DOHH2 (cell line): Measurements from ENCODE around the gene OR13C3.
"Not testable (repeated sequence)": the region's sequence is repeated elsewhere in the genome, so short reads cannot be mapped to it uniquely, and the experiment has no call there.

Experiments used
- H3F3A ChIP-seq: fragments of 200-600 bp; sonication (generic), shearing (Covaris generic); 2 replicates; pipeline ENCODE4 v1.6.0; 2016; ENCODE audit warnings: antibody characterized with exemption, mild to moderate bottlenecking; ENCODE audit not compliant: control insufficient read depth, insufficient read depth
- H3K27ac ChIP-seq: fragments of 200-600 bp; sonication (generic); 2 replicates; pipeline ENCODE4 v1.5.1; 2014; ENCODE audit warnings: low read depth, mild to moderate bottlenecking, low read length, moderate library complexity
- H3K27me3 ChIP-seq: fragments of 200-600 bp; sonication (generic); 2 replicates; pipeline ENCODE4 v1.6.1; 2014; ENCODE audit warnings: mild to moderate bottlenecking, low read length, mixed read lengths; ENCODE audit not compliant: control insufficient read depth
- H3K36me3 ChIP-seq: fragments of 200-600 bp; sonication (generic); 2 replicates; pipeline ENCODE4 v1.6.1; 2014; ENCODE audit warnings: mild to moderate bottlenecking, low read length, moderate library complexity, mixed read lengths; ENCODE audit not compliant: control insufficient read depth
- H3K4me1 ChIP-seq: fragments of 200-600 bp; sonication (generic); 2 replicates; pipeline ENCODE4 v1.6.1; 2014; ENCODE audit warnings: mild to moderate bottlenecking, low read length, mixed read lengths; ENCODE audit not compliant: control insufficient read depth
- H3K4me2 ChIP-seq: fragments of 200-600 bp; sonication (generic); 2 replicates; pipeline ENCODE4 v1.6.0; 2014; ENCODE audit warnings: mild to moderate bottlenecking, low read length, moderate library complexity
- H3K4me3 ChIP-seq: fragments of 200-600 bp; sonication (generic); 2 replicates; pipeline ENCODE4 v1.5.1; 2014; ENCODE audit warnings: mild to moderate bottlenecking, low read length, mixed read lengths
- H3K79me2 ChIP-seq: fragments of 200-600 bp; sonication (generic); 2 replicates; pipeline ENCODE4 v1.6.1; 2014; ENCODE audit warnings: mild to moderate bottlenecking, low read length, mixed read lengths; ENCODE audit not compliant: control insufficient read depth
- H3K9me2 ChIP-seq: fragments of 200-600 bp; sonication (generic); replicated peaks from 2 replicates; pipeline ENCODE4 v1.6.1; 2014; ENCODE audit warnings: mild to moderate bottlenecking, low read length, mixed read lengths; ENCODE audit not compliant: control insufficient read depth
- H3K9me3 ChIP-seq: fragments of 200-600 bp; sonication (generic); 2 replicates; pipeline ENCODE4 v1.6.1; 2014; ENCODE audit warnings: antibody characterized with exemption, low read length, mixed read lengths; ENCODE audit not compliant: control insufficient read depth, insufficient read depth
- H4K20me1 ChIP-seq: fragments of 200-600 bp; sonication (generic); 2 replicates; pipeline ENCODE4 v1.6.0; 2014; ENCODE audit warnings: low read depth, mild to moderate bottlenecking, antibody characterized with exemption, low read length, moderate library complexity; ENCODE audit not compliant: control insufficient read depth, insufficient read depth
- CTCF ChIP-seq: fragments of 200-600 bp; sonication (generic); IDR thresholded peaks from one replicate; pipeline ENCODE4 v1.5.1; 2014; ENCODE audit warnings: antibody characterized with exemption, mild to moderate bottlenecking, low read depth, low read length; ENCODE audit not compliant: poor library complexity, severe bottlenecking
- EZH2phosphoT487 ChIP-seq: fragments of 200-600 bp; sonication (generic); IDR thresholded peaks from 2 replicates; pipeline ENCODE4 v1.6.1; 2017; ENCODE audit warnings: borderline replicate concordance, mild to moderate bottlenecking, antibody characterized with exemption, low read length, moderate library complexity, mixed read lengths

OR13C3 gene

GRCh38 chr9:104539275-104539674 is 2.6 kb upstream of the OR13C3 start:
- no peak for TF ChIP-seq CTCF
- TF ChIP-seq EZH2phosphoT487: no peak
- no peaks in the 10 kb centered on the region for H3K4me1 ChIP-seq
- H3K27ac ChIP-seq: no peak overlapping the region
- H3F3A ChIP-seq: no peaks in the 10 kb centered on the region
- H3K9me2 ChIP-seq: no peaks in the 10 kb centered on the region
- H3K79me2 ChIP-seq: no peaks in the 10 kb centered on the region
- H3K4me3 ChIP-seq: no peak overlapping the region
- no peak overlapping the region for H3K4me2 ChIP-seq
- no peaks in the 10 kb centered on the region for H3K9me3 ChIP-seq
- H3K36me3 ChIP-seq: no peaks in the 10 kb centered on the region
- H4K20me1 ChIP-seq: no peaks in the 10 kb centered on the region
- no peaks in the 10 kb centered on the region for H3K27me3 ChIP-seq

GRCh38 chr9:104527109-104527508 is 9.5 kb downstream of the OR13C3 start, which contains the start of gene OR13C4:
OR13C4 (minus strand) TSS chr9:104527209; CDS start chr9:104527209, 0 bp downstream.
- H3K9me2 ChIP-seq: no peaks in the 10 kb centered on the region
- no peak within 1 kb of the TSS for H3K27ac ChIP-seq
- H3K4me2 ChIP-seq: no peak within 1 kb of the TSS
- H3K4me1 ChIP-seq: no peaks in the 10 kb centered on the region
- H4K20me1 ChIP-seq: no peaks in the 10 kb centered on the region
- H3K36me3 ChIP-seq: no peaks in the 10 kb centered on the region
- no peaks in the 10 kb centered on the region for H3F3A ChIP-seq
- TF ChIP-seq EZH2phosphoT487 (no peak), CTCF (no peak)
- H3K79me2 ChIP-seq: no peaks in the 10 kb centered on the region
- H3K4me3 ChIP-seq: no peak within 1 kb of the TSS
- H3K27me3 ChIP-seq: no peaks in the 10 kb centered on the region
- H3K9me3 ChIP-seq: no peaks in the 10 kb centered on the region

- not testable (repeated sequence) for H3K79me2 ChIP-seq, H3K4me2 ChIP-seq, H3K4me1 ChIP-seq, H3F3A ChIP-seq, H3K9me3 ChIP-seq, H3K4me3 ChIP-seq, H3K27ac ChIP-seq, H3K27me3 ChIP-seq, H4K20me1 ChIP-seq, H3K36me3 ChIP-seq, H3K9me2 ChIP-seq
These were observed 16.4 kb downstream of the OR13C3 start for GRCh38 chr9:104520241-104520640.

GRCh38 chr9:104514901-104515300 is 21.8 kb downstream of the OR13C3 start:
- Histone ChIP-seq H3K9me2 (no peaks in the 10 kb centered on the region), H3K36me3 (no peaks in the 10 kb centered on the region), H3K4me1 (no peaks in the 10 kb centered on the region), H3K27ac (no peak overlapping the region), H3K4me3 (no peak overlapping the region), H3K4me2 (no peak overlapping the region), H3K9me3 (no peaks in the 10 kb centered on the region), H4K20me1 (no peaks in the 10 kb centered on the region), H3F3A (no peaks in the 10 kb centered on the region), H3K27me3 (no peaks in the 10 kb centered on the region), H3K79me2 (no peaks in the 10 kb centered on the region)
- TF ChIP-seq CTCF (no peak), EZH2phosphoT487 (no peak)
